GM21737 (cell line): ENCODE results near the gene OR2H2.

Experiments used
- ATAC-seq: cut with Tn5 transposase; IDR thresholded peaks from one replicate; pipeline ENCODE4 v1.9.1; 2021; ENCODE audit warnings: mild to moderate bottlenecking, moderate library complexity; ENCODE audit not compliant: unreplicated experiment

Gene OR2H2

DNA sequence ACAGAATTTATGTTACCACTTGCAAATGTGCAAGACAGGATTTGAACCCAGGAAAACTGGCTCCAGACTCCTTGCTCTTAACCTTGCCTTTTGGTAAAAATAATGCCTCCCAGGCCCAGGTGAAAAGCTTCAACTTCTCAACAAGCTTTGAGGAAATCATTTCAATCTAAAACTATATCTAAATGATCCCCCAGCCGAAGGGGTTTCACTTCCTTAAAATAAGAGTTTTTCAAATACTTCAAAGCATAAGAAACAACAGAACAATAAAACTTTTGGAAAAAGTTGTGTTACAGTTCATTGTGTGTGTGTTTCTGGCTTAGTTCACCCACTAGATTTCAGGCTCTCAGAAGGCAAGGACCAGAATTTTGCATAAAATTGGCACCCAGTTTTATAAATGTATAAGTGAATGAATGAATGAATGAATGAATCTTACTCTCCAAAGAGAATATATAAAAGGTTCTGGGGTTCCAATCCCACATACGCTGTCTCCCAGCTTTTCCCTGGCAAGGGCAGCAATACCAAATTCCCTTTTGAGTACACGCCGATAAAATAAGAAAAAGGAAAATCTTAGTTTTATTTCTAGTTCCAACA is 5.4 kb downstream of the OR2H2 start:
- ATAC-seq = no peak

DNA sequence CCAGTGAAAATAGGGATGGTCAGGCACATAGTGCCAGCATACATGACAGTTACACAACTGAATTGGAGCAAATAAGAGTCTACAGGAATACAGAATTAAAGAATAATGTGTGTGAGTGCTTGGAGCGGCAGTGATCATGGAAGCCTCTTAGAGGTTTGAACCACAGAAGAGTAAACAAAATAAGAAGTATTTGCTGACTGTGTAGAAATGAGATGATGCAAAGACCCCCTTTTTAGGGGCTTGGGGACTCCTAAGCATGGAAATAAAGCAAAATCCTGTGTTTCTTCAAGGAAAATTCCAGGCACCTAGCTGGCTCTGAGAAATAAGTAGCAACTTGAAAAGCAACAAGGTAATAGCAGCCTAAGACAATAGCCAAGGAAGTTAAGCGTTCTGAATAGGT is 6.8 kb downstream of the OR2H2 start:
- ATAC-seq = no peak

DNA sequence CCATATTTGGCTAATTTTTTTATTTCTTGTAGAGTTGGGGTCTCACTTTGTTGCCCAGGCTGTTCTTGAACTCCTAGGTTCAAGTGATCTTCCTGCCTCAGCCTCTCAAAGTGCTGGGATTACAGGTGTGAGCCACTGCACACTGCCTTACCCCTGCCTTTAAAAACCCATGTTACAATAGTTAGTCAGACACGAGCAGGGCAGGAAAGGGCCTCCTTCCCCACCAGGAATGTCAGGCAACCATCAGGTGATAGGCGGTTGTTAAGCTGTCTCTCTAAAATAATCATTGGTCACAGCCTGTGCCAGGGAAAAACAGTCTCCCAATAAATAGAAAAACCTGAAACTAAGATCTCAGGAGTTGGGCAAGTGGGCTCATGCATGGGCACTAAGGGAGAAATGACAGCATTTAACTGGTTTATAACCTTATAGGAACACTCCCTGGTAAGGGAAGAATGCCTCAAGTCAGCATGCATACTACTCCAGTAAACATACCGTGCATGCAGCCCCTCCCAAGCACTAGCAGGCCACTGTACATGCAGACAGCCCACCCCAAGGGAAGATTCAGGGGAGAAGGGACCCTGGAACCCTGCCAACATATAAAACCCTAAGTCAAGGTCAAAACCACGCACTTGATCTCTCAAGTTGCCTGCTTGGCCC is 8.4 kb downstream of the OR2H2 start:
- ATAC-seq = no peak

DNA sequence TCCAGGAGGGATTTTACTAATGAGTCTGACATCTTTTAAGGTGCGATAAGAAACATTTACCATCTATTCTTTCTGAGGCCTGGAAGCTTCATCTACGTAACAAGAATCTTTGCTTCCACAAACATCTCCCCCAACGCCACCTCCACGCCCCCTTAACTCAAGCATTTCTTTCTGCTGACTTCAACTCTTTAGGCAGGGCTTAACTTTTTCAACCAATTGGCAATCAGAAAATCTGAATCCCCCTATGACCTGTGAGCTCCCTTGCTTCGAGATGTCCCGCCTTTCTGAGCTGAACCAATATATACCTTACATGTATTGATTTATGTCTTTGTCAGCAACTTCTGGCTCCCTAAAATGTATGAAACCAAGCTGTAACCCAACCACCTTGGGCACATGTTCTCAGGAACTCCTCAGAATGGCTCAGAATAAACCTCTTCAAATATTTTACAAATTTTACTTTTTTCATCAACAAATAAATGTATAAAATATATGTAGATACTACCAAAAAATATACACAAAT is 11.5 kb downstream of the OR2H2 start:
- ATAC-seq = no peak

DNA sequence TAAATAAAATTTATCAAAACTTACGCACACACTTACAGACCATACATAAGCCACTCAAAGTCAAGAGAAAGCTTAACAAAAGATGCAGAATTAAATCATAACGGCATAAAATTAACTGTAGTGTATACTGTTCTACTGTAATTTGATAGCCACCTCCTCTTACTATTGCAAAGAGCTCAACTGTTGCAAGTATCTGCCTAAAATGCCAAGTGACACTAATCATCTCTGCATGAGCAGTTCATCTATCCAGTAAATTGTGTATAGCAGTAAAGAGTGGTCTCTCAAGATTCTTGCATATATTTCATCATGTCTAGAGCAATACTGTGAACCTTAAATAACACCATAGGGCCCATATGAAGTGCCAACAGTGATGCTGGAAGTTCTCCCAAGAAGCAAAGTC is 12.3 kb downstream of the OR2H2 start:
- ATAC-seq = no peak

DNA sequence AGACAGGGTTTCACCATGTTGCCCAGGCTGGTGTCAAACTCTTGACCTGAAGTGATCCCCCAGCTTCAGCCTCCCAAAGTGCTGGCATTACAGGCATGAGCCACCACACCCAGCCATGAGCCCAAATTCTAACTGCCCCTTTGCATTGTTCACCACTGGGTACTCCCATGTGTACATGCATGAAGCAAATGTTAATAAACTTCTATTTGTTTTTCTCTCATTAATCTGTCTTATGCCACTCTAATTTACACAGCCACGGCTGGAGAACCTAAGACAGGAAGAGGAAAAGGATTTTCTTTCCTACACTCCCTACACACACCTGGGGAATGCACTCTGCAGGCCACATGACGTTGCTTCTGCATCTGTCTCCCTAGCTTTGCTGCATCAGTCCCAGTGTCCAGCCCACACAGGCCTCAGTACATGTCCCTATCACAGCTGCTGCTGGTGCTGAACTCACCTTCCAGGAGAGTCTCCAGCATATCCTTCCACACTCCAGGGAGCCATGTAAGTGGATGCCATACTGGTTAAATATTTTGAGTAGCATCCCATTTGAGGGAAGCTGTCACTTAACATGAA is 13.3 kb downstream of the OR2H2 start:
- ATAC-seq = no peak

DNA sequence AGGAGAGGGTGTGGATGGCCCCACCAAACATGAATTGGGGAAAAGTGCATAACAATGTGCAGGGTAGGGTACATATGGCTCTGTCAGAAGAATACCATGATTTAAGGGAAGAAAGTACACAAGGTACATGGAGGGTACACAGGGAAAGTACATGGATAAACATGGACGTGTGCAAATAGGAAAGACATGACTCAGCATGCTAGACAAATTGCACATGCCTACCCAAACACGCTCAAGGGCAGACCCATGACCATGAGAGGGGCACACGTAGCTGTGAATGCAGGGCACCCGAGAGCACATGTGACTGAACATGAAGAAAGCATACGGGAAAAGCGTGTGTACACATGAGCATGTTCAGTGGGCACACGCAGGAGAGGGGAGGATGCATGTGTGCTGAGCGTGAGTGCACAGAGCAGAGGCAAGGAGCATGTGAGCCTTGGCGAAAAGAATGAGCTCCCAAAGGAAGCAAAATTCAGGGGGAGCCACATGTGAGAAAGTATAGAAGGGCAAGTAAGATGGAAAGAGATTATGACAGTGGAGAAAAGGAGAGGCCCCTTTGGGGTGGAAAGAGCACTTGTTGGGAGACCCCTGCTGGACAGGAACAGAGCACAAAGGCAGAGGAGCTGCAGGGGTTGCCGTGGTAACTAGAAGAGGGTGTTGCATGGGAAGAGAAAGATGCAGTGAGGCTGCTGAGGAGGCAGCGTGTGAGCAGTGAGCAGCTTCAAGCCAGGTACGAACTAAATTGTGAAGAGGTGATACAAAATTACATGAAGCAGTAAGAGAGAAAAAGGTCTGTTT is 17.8 kb downstream of the OR2H2 start:
- no peak for ATAC-seq

DNA sequence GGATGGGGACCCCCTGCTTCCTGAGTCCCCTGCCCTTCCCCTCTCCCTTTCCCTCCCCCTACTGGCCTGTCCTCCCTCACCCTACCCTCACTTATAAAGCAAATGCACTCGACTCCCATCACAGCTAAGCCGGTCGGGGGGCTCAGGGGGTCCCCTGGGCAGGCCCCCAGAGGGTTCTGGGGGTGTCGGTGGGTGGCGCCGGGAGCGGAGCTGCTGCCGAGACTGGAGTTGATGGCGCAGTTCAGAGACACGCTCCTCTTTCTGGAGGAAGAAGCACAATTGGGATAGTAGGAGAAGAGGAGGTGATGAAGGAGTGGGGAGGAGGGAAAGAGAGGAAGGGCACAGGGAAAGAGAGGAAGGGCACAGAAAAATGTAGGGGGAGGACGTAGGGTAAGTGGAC is 18.5 kb downstream of the OR2H2 start:
- no peak for ATAC-seq

DNA sequence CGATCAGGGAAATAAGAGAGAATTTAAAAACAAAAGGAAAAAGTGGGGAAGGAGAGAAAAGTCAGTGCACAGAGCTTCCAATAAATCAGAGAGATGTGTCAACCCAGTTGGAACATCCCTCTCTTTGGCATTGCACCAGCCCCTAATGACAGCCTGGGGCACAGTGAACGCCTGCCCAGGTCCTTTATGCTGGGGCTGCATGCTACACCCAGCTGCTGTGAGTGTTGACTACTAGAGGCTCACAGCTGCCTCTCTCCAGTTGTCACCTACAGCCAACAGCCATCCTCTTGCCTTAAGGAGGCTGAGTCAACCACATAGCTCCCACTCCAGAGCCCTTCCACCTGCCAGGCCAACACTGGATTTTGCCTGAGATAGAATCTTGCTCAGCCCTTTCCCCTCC is 19.0 kb downstream of the OR2H2 start:
- ATAC-seq = no peak

DNA sequence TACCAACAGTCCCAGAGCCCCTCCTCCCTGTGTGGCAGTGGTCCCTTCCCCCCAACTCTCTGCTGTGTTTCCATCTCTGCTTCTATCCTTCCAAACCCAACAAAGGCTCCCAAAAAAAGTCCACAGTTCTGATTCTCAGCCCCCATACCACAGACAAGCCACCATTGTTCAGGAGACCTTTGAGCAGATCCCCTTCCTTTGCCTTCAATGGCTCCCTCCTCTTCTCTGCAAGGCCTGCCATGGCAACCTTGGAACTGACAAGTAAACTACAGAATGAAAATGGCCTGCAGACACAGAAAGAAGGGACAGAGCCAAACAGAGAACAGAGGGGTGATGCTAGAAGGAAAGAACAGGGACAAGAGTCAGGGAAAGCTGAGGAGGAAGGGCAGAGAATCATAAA is 23.2 kb downstream of the OR2H2 start:
- ATAC-seq = no peak

DNA sequence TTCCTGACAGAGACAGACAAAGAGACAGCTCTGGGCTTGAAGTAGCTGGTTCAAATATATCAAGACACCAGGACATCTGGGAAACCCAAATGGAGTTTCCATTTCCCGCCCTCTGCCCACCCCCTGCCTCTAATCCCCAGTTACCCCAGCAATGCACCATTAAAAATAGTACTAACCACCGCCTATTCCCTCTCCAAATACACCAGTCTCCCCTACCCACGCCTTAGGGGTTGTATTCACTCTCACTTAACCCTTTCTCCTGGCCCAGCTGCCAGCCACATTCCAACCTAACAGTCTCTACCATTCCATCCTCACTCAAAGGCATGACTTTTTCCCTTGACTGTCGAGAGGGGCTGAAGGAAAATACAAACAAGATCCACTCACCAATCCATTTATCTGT is 25.6 kb downstream of the OR2H2 start:
- no peak for ATAC-seq

DNA sequence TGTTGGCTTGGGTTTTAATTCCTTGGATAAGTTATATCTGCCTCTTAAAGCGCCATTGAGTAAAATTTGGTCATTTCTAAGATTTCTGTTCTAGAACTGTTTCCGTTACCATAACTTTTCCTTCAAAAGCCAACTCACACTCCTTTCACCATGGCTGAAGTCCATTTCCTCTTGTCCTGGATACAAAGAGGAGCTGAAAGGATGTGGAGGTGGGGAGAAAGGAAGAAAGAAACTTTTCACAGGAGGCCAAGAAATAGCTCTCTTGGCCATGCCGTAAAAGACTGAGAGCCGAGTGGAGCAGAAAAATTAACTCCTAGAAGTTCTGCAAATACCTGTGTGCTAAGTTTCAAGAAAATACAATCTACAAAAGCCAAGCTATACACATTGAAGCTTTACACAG is 26.5 kb downstream of the OR2H2 start:
- no peak for ATAC-seq

DNA sequence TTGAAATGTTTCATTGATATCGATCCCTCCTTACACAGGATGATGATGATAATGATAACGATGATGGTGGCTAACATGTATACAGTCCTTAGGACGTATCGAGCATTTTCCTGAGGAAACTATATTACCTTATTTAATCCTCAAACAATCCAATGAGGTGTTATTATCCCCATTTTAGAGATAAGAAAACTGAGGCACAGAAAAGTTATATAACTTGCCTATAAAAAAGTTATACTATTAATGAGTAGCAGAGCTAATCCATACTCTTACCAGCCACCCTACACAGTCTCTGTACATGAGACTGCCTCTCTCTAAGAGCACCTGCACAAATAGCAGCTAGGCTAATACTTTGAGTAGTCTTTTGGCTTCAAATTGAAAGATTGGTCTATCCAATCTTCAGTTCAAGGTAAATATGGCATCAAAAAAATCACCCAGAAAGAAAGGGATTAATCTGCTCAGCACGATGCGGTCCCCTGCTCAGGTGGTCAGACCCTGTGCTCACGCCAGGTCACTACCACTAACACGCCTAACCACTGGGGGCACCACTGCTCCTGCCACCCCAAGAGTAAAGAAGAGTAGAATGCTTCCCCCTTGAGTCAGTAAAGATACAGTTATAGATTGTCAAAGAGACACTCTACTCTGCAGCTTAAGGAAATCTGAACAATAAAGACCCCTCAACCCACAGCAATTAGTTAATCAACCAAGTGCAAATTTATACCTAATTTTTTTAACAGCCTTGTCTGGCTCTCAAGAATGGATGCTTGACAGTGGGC is 33.0 kb downstream of the OR2H2 start:
- no peak for ATAC-seq

DNA sequence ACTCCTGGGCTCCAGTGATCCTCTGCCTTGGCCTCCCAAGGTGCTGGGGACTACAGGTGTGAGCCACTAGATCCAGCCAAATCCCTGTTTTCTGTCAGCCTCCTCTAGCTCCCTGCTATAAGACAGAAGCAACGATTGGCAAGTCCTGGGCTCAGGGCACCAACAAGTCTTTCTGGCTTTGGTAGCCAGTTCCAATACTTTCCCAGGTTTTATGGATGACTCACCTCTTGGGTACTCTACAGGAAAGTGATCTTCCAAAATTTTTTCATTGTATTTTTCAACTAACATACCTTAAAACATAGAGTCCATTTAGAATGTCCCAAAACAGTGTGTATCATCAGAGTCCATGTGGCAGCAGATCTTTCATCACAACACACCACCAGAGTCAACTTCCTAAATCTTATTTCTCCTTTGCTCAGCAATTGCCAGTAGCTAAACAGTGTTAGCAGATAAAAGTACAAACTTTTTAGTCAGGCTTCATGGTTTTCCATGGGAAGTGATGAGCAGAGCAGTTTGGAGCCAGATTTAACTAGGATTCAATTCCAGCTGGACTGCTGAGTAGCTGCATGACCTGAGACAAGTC is 34.7 kb downstream of the OR2H2 start:
- ATAC-seq = no peak

DNA sequence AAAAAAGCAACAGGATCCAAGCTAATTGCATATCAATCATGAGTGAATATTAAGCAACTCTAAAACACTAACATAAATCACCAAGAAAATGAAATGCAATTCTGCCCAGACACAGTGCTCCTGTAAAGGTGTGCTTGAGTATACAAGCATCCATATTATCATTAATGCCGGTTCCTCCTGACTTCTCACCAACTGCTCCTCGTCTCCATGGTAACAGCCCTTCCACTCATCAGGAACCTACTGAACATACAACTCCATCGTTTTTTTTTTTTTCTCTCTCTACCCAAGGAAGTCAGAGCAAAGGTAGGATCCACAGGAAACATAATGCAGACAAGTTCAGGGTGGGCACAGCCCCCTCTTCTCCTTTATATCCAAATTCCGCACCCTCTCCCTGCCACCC is 35.7 kb downstream of the OR2H2 start:
- no peak for ATAC-seq

DNA sequence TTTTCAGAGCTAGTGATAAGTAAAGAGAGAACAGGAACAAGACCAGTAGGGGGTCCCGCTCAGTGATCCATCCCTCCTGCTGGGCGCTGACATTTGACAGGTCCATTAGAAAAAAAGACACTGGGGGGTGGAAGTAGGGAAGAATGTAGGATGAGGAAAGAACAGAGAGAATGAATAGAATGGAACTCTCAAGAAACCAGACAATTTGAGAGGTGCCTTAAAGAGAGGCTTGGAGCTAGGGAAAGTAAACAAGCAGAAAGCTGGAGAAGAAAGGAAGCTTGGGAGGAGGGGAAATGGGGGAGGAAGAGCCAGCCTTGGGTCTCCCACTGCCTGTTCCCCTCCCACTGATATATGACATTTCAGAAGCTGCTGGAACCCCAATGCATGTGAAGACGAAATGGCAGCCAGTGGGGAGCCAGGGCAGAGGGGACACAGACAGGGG is 39.6 kb downstream of the OR2H2 start:
- no peak for ATAC-seq

DNA sequence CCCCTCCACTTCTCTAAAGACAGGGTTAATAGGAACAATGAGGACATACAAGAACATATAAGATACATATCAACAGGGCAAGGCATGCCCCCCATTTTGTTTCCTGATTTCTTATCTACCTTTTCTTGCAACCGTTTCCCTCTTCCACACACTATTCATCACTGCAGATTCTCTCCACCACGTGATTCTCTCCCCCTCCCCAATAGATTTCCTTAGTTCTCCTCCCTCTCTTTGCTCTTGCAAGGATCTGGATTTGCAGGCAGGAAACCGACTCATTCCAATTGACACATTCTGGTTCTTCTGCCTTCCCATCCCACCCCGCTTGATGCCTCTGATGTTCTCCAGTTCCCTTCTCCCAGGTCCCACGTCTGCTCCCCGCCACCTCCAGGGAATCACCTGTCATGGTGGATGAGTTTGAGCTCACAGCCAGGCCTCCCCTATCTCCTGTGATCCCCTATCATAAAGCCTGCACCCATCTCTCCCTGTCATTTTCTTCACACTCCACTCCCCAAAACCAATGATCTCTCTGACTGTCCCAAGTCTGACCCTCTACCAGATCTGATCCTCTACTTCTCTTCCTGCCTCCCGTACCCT is 40.5 kb downstream of the OR2H2 start:
- no peak for ATAC-seq

DNA sequence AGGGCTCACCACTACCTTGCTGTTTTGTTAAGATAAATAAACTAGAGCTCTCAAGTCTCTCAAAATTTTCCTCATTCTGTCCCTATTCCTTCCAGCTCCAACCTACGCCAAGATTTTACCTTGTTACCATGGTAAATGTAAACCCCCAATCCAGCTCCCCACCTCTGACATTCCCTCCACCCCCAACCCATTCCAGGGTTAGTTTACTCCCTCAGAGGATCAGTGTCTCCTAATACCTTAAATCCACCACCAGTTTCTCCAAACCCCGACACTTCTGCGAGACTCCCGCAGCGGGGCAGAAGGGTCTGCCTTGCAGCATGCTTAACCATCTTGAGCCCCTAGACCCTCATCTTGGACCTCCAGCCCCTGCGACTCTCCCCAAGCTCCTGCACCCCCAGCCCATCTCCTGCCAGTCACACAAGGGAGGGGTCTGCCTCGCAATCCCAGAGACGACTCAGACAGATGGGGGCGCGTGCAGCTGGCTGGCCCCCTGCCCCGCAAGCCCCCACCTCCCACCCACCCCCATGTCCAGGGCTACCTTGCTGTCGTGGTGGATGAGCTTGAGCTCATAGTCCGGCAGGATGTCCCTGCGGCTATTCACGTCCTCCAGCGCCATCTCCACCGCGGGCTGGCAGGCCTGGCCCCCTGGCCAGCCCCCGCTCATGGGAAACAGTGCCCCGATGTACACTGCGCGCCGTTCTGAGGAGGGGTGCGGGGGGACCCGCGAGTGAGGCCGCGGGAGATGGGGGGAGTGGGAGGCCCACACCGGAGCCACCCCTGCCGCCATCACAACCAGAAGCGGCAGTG is 42.2 kb downstream of the OR2H2 start:
- ATAC-seq = no peak

DNA sequence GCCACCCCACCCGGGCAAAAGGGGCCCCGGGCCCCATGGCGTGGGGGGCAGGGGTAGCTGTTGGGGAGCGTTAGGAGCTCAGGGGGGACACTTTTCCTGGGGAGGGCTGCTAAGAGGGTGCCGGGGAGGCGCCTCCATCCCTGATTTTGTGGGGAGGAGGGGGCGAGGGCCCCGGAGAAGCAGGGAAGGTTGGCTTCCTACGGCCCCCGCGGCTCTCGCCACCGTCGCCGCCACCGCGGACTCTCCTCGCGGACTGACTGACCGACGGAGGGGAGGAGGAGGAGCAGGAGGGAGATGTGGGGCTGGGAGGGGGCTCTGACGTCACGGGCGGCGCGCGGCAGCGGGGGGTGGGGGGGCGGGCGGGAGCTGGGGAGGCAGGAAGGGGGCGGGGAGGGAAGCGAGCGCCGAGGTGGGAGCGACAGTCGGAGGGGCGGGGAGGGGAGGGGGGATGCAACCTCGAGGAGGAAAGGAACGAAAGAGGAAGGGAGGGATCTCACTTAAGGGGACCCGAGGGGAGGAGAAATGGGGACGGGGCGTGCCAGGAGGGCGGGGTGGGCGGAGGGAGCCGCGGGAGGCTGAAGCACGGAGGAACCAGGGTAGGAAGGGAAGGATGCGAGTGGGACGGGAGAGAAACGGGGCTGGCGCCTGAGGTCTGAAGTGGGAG is 43.0 kb downstream of the OR2H2 start:
- ATAC-seq = no peak
